CD14-positive monocyte (primary cell): ENCODE results near the gene SART1. TPM values are rescaled to one million over a fixed set of nuclear protein-coding genes. Genes with fewer than 3 reads are reported as not detected.

Experiments
- DNase-seq, 3 donors: peaks; one replicate each; pipeline ENCODE4 v3.0.0-alpha.2; 2011 to 2022
- H2AFZ ChIP-seq: 2 replicates; pipeline ENCODE4 v1.6.0; 2012; ENCODE audit warnings: mild to moderate bottlenecking, low read depth, low read length, inconsistent platforms; ENCODE audit not compliant: insufficient read depth, poor library complexity, severe bottlenecking
- H3K27ac ChIP-seq, 2 donors: 1 replicate in 1 of 2; 2 replicates in 1 of 2; pipeline ENCODE4 v1.5.1; 2012 to 2013; ENCODE audit warnings: low read length in 2 of 2, control low read depth in 1 of 2, inconsistent platforms in 1 of 2, low read depth in 1 of 2, mild to moderate bottlenecking in 1 of 2
- H3K27me3 ChIP-seq, 2 donors: one replicate each; pipeline versions ENCODE4 v1.6.0 to v1.6.1; 2011 to 2013; ENCODE audit warnings: low read length in 2 of 2; ENCODE audit not compliant: control insufficient read depth in 2 of 2, insufficient read depth in 2 of 2
- H3K36me3 ChIP-seq, 2 donors: replicated peaks in 1 of 2; 1 replicate in 1 of 2; 2 replicates in 1 of 2; pipeline versions ENCODE4 v1.5.1 to v1.6.1; 2012 to 2013; ENCODE audit warnings: low read length in 2 of 2, control low read depth in 1 of 2, inconsistent platforms in 1 of 2, mild to moderate bottlenecking in 1 of 2; ENCODE audit not compliant: insufficient read depth in 2 of 2, control insufficient read depth in 1 of 2
- H3K4me1 ChIP-seq, 2 donors: 1 replicate in 1 of 2; 2 replicates in 1 of 2; pipeline versions ENCODE4 v1.5.1 to v1.6.1; 2012 to 2013; ENCODE audit warnings: low read length in 2 of 2, control low read depth in 1 of 2, inconsistent platforms in 1 of 2, mild to moderate bottlenecking in 1 of 2, moderate library complexity in 1 of 2; ENCODE audit not compliant: insufficient read depth in 2 of 2, control insufficient read depth in 1 of 2
- H3K4me2 ChIP-seq: replicated peaks from 2 replicates; pipeline ENCODE3; 2012; ENCODE audit warnings: low read length, moderate library complexity, mild to moderate bottlenecking; ENCODE audit not compliant: poor library complexity, severe bottlenecking; ENCODE audit errors: extremely low read depth
- H3K4me3 ChIP-seq, 3 experiments: fragments of 200-600 bp in 1 of 3; sonication (generic) in 1 of 3; replicated peaks in 1 of 3; 1 replicate in 2 of 3; 2 replicates in 1 of 3; pipeline ENCODE4 v1.5.1; 2011 to 2013; ENCODE audit warnings: low read length in 3 of 3, mild to moderate bottlenecking in 3 of 3, control low read depth in 2 of 3, low read depth in 2 of 3, inconsistent platforms in 1 of 3, moderate library complexity in 1 of 3
- H3K79me2 ChIP-seq: 2 replicates; pipeline ENCODE4 v1.6.0; 2012; ENCODE audit warnings: mild to moderate bottlenecking, control low read depth, inconsistent platforms, low read length, moderate library complexity; ENCODE audit not compliant: insufficient read depth
- H3K9ac ChIP-seq: 2 replicates; pipeline ENCODE4 v1.6.0; 2017; ENCODE audit warnings: low read length, mild to moderate bottlenecking; ENCODE audit not compliant: insufficient read depth, poor library complexity, severe bottlenecking
- H3K9me3 ChIP-seq, 2 donors: replicated peaks in 1 of 2; 1 replicate in 1 of 2; 2 replicates in 1 of 2; pipeline versions ENCODE4 v1.5.1 to v1.6.1; 2012 to 2013; ENCODE audit warnings: low read length in 2 of 2, control low read depth in 1 of 2; ENCODE audit not compliant: control insufficient read depth in 1 of 2, insufficient read depth in 1 of 2
- H4K20me1 ChIP-seq: 2 replicates; pipeline ENCODE4 v1.6.0; 2012; ENCODE audit warnings: mild to moderate bottlenecking, low read length, control low read depth, moderate library complexity; ENCODE audit not compliant: insufficient read depth
- H3K27ac Mint-ChIP-seq, 7 donors: one replicate each; pipeline ENCODE4 v1.8.0; 2020; ENCODE audit warnings: mild to moderate bottlenecking in 7 of 7, mixed read lengths in 7 of 7, moderate library complexity in 6 of 7, inconsistent platforms in 2 of 7
- H3K27me3 Mint-ChIP-seq, 3 donors: one replicate each; pipeline ENCODE4 v1.8.0; 2021 to 2022; ENCODE audit warnings: low read depth in 3 of 3, mild to moderate bottlenecking in 3 of 3, mixed read lengths in 3 of 3, moderate library complexity in 3 of 3, inconsistent platforms in 1 of 3
- H3K36me3 Mint-ChIP-seq, 2 donors: one replicate each; pipeline ENCODE4 v1.8.0; 2020; ENCODE audit warnings: mixed read lengths in 2 of 2, inconsistent platforms in 1 of 2, mild to moderate bottlenecking in 1 of 2
- H3K4me1 Mint-ChIP-seq: one replicate; pipeline ENCODE4 v1.8.0; 2020; ENCODE audit warnings: mild to moderate bottlenecking, mixed read lengths
- H3K4me3 Mint-ChIP-seq, 2 donors: one replicate each; pipeline ENCODE4 v1.8.0; 2020; ENCODE audit warnings: mild to moderate bottlenecking in 2 of 2, mixed read lengths in 2 of 2, moderate library complexity in 1 of 2
- H3K9me3 Mint-ChIP-seq, 7 donors: one replicate each; pipeline ENCODE4 v1.8.0; 2020 to 2022; ENCODE audit warnings: mixed read lengths in 7 of 7, mild to moderate bottlenecking in 6 of 7, moderate library complexity in 6 of 7, inconsistent platforms in 2 of 7
- CTCF ChIP-seq: fragments of 200-600 bp; IDR thresholded peaks from one replicate; pipeline ENCODE4 v1.8.0; 2022; ENCODE audit warnings: antibody characterized with exemption, mild to moderate bottlenecking
- WGBS: methylation state at CpG from one replicate; pipeline ENCODE4 v1.1.5; 2013; ENCODE audit warnings: missing lambda C conversion rate; ENCODE audit not compliant: insufficient coverage; 5-methylcytosine and 5-hydroxymethylcytosine counted together
- intact Hi-C, 2 donors: fragments of 100-400 bp; cut with micrococcal nuclease; formaldehyde crosslinking; loops; one replicate each; pipeline versions ENCODE4 v1.15.0 to v1.15.1; 2023
- polyA plus RNA-seq, 3 donors: library from polyadenylated mRNA; depleted of rRNA in 1 of 3; unstranded in 2 of 3; stranded (reverse) in 1 of 3; fragments of 300-500 nt in 2 of 3; fragments of >200 nt in 1 of 3; fragmentation: Illumina TruSeq in 2 of 3; gene quantifications; 1 replicate in 2 of 3; 2 replicates in 1 of 3; pipeline ENCODE4 v1.2.3, GENCODE V29; 2012 to 2021

Gene SART1
- polyA plus RNA-seq, 3 donors: 8.9 to 52.8 (median 16.1) TPM

DNA sequence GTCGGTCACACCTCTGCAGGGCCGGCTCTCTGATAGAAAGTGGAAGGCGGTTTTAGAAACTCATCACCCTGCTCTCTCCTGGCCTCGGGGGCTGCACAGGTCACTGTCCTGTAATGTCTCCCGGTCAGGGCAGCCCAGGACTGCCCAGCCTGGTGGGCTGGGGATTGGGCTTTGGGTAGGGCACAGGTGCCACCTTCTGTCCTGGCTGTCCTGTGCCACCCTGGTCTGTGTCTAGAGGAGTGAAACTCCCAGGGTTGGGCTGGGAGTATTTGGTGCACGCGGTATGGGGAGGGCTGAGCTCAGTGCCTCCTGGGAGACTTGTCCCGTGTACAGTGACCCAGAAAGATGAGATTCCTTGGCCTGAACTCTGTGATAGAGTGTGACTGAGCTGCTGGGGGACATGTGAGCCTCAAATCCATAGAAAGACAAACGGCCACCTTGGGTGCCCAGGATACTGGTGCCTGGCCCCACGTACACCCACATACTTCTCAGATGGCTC is 17.8 kb downstream of the SART1 start:
- H3K4me3 ChIP-seq: no peak overlapping the region
- no peaks in the 10 kb centered on the region for H3K4me1 ChIP-seq
- H3K4me3 Mint-ChIP-seq: no peak overlapping the region
- no peak for TF ChIP-seq CTCF
- no peak overlapping the region for H3K9ac ChIP-seq
- peaks cover 40 to 52% of the 10 kb centered on the region in 2 donors for H3K36me3 ChIP-seq
- no peaks in the 10 kb centered on the region for H3K79me2 ChIP-seq
- no peaks in the 10 kb centered on the region for H3K4me1 Mint-ChIP-seq
- no peaks in the 10 kb centered on the region for H3K27me3 ChIP-seq
- peaks cover 41 to 61% of the 10 kb centered on the region in 2 donors for H3K36me3 Mint-ChIP-seq
- H3K27me3 Mint-ChIP-seq: peaks cover 0 to 4% (median 0%) of the 10 kb centered on the region in 3 donors
- WGBS: 87% methylated on average over 5 of the region's 10 CpGs
- H2AFZ ChIP-seq: no peak overlapping the region
- intact Hi-C loops: no loop called here
- no peaks in the 10 kb centered on the region for H3K9me3 ChIP-seq
- no peaks in the 10 kb centered on the region for H3K9me3 Mint-ChIP-seq
- H3K27ac ChIP-seq: no peak overlapping the region
- H3K4me2 ChIP-seq: no peak overlapping the region
- peaks cover 7% of the 10 kb centered on the region for H4K20me1 ChIP-seq
- H3K27ac Mint-ChIP-seq: peak overlapping the region in 2 of 7 donors; percentile 40 to 54
- no peak for DNase-seq

DNA sequence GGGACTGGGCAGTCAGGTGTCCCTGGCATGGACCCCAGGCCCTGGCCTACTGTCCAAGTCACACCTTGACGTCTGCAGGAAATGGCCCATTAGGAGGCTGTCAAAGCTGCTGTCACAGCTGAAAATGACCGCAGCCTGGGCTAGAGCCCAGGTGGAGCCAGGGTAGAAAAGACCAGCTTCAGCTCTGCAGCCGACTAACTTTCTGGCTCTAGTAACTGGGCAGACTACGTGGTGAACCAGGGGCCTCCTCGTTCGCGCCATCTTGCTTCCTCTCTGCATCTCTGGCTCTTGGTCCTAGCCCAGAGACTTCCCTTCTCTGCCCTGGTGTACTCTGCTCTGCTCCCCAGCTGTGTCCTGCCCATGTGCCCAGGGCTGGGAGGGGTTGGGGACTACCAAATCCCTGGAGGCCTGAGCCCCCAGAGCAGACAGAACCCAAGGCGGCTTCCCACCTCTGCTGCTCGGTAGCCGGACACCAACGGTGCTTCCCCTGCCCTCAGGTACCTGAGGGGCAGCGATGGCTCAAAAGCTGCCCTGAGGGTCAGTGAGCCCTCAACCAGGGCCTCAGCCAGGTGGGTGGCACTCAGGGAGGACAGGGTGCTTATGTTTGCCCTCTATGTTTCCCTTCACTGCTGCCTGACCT is 19.7 kb downstream of the SART1 start:
- Histone ChIP-seq H4K20me1 (peaks cover 3% of the 10 kb centered on the region), H3K79me2 (no peaks in the 10 kb centered on the region), H2AFZ (no peak overlapping the region), H3K9me3 (no peaks in the 10 kb centered on the region), H3K4me2 (no peak overlapping the region), H3K27me3 (no peaks in the 10 kb centered on the region), H3K4me1 (peaks cover 5 to 7% of the 10 kb centered on the region in 2 donors), H3K27ac (no peak overlapping the region), H3K36me3 (peaks cover 33 to 41% of the 10 kb centered on the region in 2 donors), H3K4me3 (no peak overlapping the region), H3K9ac (no peak overlapping the region)
- no peak overlapping the region for H3K4me3 Mint-ChIP-seq
- intact Hi-C loops: no loop called here
- no peak for TF ChIP-seq CTCF
- peaks cover 32 to 45% of the 10 kb centered on the region in 2 donors for H3K36me3 Mint-ChIP-seq
- H3K9me3 Mint-ChIP-seq: no peaks in the 10 kb centered on the region
- WGBS: 84% methylated on average over 12 of the region's 12 CpGs
- H3K27ac Mint-ChIP-seq: peak overlapping the region in 1 of 7 donors; percentile 26
- peaks cover under 1% of the 10 kb centered on the region for H3K4me1 Mint-ChIP-seq
- DNase-seq: no peak
- H3K27me3 Mint-ChIP-seq: peaks cover 0 to 4% (median 0%) of the 10 kb centered on the region in 3 donors
